ENCODE data around the gene EDA. TPM values are rescaled to one million over a fixed set of nuclear protein-coding genes. Genes with fewer than 3 reads are reported as not detected.
A peak's percentile ranks its signal among the peaks of the same experiment; 100 is the strongest.

EDA gene
- total RNA-seq, 1 experiment from 2014 or later = 5.2 TPM

- Histone ChIP-seq H3K4me3 (replicated peaks in 1 of 2; ENCODE audit: low read depth in 1 of 2, low read length in 2 of 2) (no peak overlapping the region), H3K27ac (ENCODE audit: low read depth, low read length) (no peak overlapping the region), H2AFZ (ENCODE audit: low read depth, low read length, poor library complexity, severe bottlenecking) (no peak overlapping the region), H3K4me2 (ENCODE audit: low read length) (0 out of 2 replicates have a peak overlapping the region, but pooled peaks have one; percentile 30), H3K4me1 (ENCODE audit: control insufficient read depth in 1 of 2, insufficient read depth in 2 of 2, low read length in 2 of 2) (peaks cover 8 to 33% of the 10 kb centered on the region in 2 experiments), H3K36me3 (ENCODE audit: control insufficient read depth in 1 of 2, insufficient read depth in 2 of 2, low read length in 2 of 2) (no peaks in the 10 kb centered on the region), H3K9ac (ENCODE audit: low read length) (no peak overlapping the region), H3K79me2 (ENCODE audit: insufficient read depth, low read length) (no peaks in the 10 kb centered on the region), H3K9me3 (ENCODE audit: control insufficient read depth in 1 of 2, insufficient read depth in 1 of 2, low read depth in 1 of 2, low read length in 2 of 2) (no peaks in the 10 kb centered on the region), H3K27me3 (ENCODE audit: insufficient read depth, low read length) (no peaks in the 10 kb centered on the region), H3K9me2 (ENCODE audit: insufficient read depth) (no peaks in the 10 kb centered on the region), H4K20me1 (ENCODE audit: insufficient read depth) (no peaks in the 10 kb centered on the region)
- ATAC-seq (no peak), DNase-seq (ENCODE audit: low read depth, low spot score) (no peak)
- RAD21 ChIA-PET (ENCODE audit: low non-redundant PET in 1 of 2, low total read pairs in 2 of 2, uncharacterized antibody in 2 of 2, unreplicated experiment in 2 of 2) = no interaction called here
- CTCF ChIA-PET = no interaction called here
- POLR2A ChIA-PET = no interaction called here
- intact Hi-C loops (cut with micrococcal nuclease) = no loop called here
- TF ChIP-seq FOSL1 (IDR thresholded peaks at IDR 0.05; ENCODE audit: low read depth) = no peak
- TF ChIP-seq ZFX (IDR thresholded peaks at IDR 0.05) = no peak
- BruUV-seq (replicated peaks) = no TSS peak
These were observed 409.6 kb downstream of the EDA start for GRCh38 chrX:70025464-70025863.

- H2AFZ ChIP-seq (ENCODE audit: low read depth, low read length, poor library complexity, severe bottlenecking) = no peak overlapping the region
- POLR2A ChIA-PET = no interaction called here
- CTCF ChIA-PET = no interaction called here
- H3K9me3 ChIP-seq (ENCODE audit: control insufficient read depth in 1 of 2, insufficient read depth in 1 of 2, low read depth in 1 of 2, low read length in 2 of 2) = no peaks in the 10 kb centered on the region
- H4K20me1 ChIP-seq (ENCODE audit: insufficient read depth) = no peaks in the 10 kb centered on the region
- H3K4me3 ChIP-seq (replicated peaks in 1 of 2; ENCODE audit: low read depth in 1 of 2, low read length in 2 of 2) = no peak overlapping the region
- H3K4me2 ChIP-seq (ENCODE audit: low read length) = peak overlapping the region; percentile 30; the same call in 1 of the 2 replicates
- H3K9ac ChIP-seq (ENCODE audit: low read length) = no peak overlapping the region
- H3K9me2 ChIP-seq (ENCODE audit: insufficient read depth) = no peaks in the 10 kb centered on the region
- ATAC-seq = no peak
- TF ChIP-seq ZNF274 (IDR thresholded peaks at IDR 0.05; ENCODE audit: low read depth, low read length) = no peak
- TF ChIP-seq SRF (IDR thresholded peaks at IDR 0.05; ENCODE audit: low read depth) = no peak
- no peak for TF ChIP-seq EZH2phosphoT487 (IDR thresholded peaks at IDR 0.05; ENCODE audit: borderline replicate concordance)
- no peak; the same call in 1 of the 2 replicates for TF ChIP-seq FOSL1 (IDR thresholded peaks at IDR 0.05; ENCODE audit: low read depth)
- TF ChIP-seq YY1 (IDR thresholded peaks at IDR 0.05; ENCODE audit: extremely low read depth, insufficient replicate concordance, low read depth, low read length) = no peak
- no peak for TF ChIP-seq RAD21 (IDR thresholded peaks at IDR 0.05; ENCODE audit: low read depth)
- TF ChIP-seq POLR2AphosphoS5 (IDR thresholded peaks at IDR 0.05; ENCODE audit: low read depth, low read length) = no peak
- TF ChIP-seq SIN3A (IDR thresholded peaks at IDR 0.05; ENCODE audit: low read depth) = no peak
- no peak for TF ChIP-seq EGR1 (IDR thresholded peaks at IDR 0.05; ENCODE audit: low read depth)
- TF ChIP-seq ZFX (IDR thresholded peaks at IDR 0.05) = no peak
- TF ChIP-seq ATF3 (IDR thresholded peaks at IDR 0.05) = no peak
- BruUV-seq (replicated peaks) = no TSS peak
- H3K27me3 ChIP-seq (ENCODE audit: insufficient read depth, low read length) = no peaks in the 10 kb centered on the region
- no peaks in the 10 kb centered on the region for H3K36me3 ChIP-seq (ENCODE audit: control insufficient read depth in 1 of 2, insufficient read depth in 2 of 2, low read length in 2 of 2)
- DNase-seq (ENCODE audit: low read depth, low spot score) = no peak
- H3K4me1 ChIP-seq (ENCODE audit: control insufficient read depth in 1 of 2, insufficient read depth in 2 of 2, low read length in 2 of 2) = peaks cover 8 to 33% of the 10 kb centered on the region in 2 experiments
- H3K79me2 ChIP-seq (ENCODE audit: insufficient read depth, low read length) = no peaks in the 10 kb centered on the region
- intact Hi-C loops (cut with micrococcal nuclease) = no loop called here
- RAD21 ChIA-PET (ENCODE audit: low non-redundant PET in 1 of 2, low total read pairs in 2 of 2, uncharacterized antibody in 2 of 2, unreplicated experiment in 2 of 2) = no interaction called here
- no peak overlapping the region for H3K27ac ChIP-seq (ENCODE audit: low read depth, low read length)
These were observed 410.4 kb downstream of the EDA start for GRCh38 chrX:70026112-70026850.
